Right renal cortex interstitium (tissue), 3 donors: ENCODE data around the gene PAF1. TPM values are rescaled to one million over a fixed set of nuclear protein-coding genes. Genes with fewer than 3 reads are reported as not detected.

Source experiments
- DNase-seq, 3 donors: peaks; one replicate each; pipeline ENCODE4 v3.0.0-alpha.2; 2013; ENCODE audit warnings: low read depth in 3 of 3, low spot score in 2 of 3
- polyA plus RNA-seq, 3 donors: library from polyadenylated mRNA; unstranded; fragments of 120-200 nt; gene quantifications; one replicate each; pipeline ENCODE4 v1.2.1, GENCODE V29; 2013; ENCODE audit not compliant: insufficient read length in 3 of 3

PAF1 gene
- polyA plus RNA-seq, 3 donors = 73.5 to 73.8 (median 73.6) TPM

DNA sequence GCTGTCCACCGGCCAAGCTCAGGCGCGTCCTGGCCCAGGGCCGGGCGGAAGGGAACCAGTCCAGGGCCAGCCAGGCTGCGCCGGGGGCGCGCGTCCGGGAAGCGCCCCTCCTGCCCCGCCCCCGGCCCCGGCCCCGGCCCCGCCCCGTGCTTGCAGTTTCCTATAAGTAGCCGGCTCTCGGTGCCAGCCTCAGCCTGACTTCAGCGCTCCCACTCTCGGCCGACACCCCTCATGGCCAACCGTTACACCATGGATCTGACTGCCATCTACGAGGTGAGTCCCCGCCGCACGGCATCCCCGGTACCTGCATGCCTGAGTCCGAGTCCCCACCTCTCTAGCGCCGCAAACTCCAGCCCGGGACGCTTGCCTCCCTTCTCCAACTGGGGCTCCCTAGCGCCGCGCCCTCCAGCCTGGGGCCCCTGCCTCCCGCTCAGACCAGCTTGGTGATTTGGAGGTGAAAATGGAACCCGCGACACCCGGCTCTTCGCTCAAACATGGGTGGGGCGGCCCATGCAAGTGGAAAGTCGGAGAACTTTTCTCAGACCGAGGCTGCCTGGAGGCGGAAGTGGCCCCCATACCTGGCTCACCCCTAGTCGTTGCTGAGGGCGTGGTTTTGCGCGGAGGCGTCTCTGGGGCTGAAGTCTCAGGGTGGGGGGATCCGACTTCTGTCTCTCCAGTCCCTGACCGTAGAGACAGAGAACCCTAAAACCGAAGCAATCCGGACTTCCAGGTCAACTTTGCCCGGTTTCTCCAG is 15.9 kb upstream of the PAF1 start, which contains the start of gene ZFP36:
Gene ZFP36, plus strand, starts transcription at position 192 of the 754 bp plus-strand sequence. Its CDS starts 58 bp downstream, at position 250.
- no peak for DNase-seq

DNA sequence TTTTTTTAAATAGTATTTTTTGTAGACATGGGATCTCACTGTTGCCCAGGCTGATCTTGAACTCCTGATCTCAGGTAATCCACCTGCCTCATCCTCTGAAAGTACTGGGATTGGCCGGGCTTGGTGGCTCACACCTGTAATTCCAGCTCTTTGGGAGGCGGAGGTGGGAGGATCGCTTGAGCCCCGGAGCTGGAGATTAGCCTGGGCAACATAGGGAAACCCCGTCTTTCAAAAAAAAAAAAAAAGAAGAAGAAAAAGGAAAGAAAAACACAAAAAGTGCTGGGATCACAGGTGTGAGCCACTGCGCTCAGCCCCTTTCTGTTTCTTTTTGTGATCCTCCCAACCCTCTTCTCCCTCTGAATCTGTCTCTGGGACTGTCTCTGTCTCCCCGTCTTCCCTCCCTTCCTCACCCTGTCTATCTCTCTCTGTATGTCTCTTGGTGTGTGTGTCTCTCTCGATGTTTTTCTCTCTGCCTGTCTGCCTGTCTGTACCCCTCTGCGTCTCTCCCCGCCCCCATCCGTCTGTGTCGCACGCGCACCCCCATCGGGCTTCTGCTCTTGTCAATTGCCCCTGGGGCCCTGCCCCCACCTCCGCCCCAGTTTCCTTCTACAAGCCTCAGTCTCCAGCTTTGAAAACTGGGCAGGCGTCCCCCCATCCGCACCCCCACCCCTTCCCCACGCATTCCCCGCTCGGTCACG is 15.2 kb upstream of the PAF1 start:
- DNase-seq = no peak

DNA sequence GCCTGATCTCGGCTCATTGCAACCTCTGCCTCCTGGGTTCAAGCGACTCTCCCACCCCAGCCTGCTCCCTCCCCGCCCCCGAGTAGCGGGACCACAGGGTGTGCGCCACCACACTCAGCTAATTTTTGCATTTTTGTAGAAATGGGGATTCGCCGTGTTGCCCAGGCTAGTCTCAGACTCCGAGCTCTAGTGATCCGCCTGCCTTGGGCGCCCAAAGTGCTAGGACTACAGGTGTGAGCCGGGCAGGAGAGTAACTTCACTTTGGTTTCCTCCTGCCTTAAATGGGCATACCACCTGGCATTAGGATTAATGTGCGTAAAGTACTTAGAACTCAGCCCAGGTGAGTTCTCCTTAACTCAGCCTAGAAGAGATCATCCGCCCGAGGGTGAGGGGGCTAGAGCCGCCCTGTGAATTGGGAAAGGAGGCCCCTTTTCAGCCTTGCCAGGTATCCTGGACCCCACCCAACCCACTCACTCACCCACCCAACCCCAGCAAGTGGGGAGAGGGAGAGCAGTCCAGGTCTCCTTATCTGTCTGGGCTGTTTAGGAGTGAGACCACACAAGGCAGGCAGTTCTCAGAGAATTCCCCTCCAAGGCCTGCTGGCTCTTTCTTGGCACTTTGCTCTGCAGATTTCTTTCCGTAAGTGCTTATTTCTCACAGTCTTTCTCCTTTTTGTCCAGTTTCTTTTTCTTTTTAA is 14.5 kb upstream of the PAF1 start:
- DNase-seq = no peak

DNA sequence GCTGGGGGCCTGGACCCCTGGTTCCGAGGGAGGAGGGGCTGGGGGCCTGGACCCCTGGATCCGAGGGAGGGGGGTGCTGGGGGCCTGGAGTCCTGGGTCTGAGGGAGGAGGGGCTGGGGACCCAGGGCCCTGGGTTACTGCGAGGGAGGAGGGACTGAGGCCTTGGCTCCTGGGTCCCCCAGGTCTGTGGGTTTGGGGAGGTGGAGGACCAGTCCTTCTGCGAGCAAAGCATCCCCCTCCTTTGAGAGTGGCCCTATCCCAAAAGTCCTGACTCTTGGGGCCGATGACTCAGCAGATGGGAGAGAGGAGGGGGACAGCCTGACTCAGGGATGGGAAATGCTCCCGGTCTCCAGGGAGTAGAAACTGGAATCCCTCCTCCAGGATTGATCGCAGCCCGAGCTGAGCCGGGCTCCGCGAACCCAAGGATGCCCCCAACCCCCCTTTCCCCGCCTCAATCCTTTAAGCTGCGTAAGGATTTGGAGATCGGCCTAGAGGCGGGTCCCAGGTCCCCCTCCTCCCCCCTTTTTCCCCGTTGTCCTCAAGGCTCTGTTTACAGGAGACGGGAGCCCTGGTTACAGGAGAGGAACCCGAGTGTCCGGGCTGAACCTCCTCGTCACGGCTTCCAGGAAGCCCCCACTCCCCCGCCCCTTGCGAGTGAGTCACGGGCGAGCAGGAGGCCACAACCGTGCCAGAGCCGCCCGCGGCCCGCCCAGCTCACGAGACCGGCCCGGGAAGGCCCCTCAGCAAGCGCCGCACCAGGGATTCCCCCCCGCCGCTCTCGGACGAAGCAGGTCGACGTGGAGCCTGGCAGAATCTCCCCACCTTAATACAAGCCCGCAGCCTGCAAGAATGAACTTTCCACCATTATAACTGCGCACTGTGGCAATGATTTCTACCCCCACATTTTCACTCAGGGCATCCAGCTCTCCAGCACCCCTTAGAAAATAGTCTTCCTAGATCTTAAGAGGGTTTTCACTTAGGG is 12.7 kb upstream of the PAF1 start:
- peak in 2 of 3 donors; percentile 82 to 83 for DNase-seq

DNA sequence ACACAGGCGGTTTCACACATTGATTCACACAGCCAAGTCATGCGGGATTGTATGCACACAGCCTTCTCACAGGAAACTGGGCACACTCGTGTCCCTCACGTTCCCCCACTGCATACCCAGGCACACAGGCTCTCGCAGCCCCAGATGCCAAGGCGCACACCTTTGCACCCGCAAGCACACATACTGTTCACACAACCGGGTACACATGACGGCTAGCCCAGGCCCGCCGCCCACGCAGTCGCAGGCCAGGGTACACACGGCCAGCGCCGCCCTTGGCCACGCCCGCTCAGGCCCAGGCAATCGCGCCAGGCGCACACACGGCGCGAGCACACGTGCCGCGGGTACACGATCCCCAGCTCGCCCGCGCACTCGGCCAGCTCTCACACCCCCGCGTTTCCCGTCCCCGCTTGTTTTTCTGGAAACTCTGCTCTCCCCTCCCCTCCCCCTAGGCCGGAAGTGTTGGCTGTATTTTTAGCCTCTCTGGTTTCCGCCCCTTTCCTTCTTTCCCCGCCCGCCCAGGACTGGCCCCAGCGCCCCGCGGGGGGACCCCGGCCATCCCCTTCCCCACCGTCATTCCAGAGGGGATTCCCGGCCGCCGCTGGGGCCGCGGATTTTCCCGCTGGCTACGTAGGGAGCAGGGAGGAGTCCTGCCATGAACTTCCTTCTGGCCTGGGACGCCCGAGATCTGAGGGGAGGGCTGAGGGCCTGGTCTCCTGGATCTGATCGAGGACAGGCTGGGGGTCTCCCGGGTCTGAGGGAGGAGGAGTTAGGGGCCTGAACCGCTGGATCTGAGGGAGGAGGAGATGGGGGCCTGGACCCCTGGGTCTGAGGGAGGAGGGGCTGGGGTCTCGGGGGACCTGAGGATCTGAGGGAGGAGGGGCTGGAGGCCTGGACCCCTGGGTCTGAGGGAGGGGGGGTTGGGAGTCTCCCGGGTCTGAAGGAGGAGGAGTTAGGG is 11.7 kb upstream of the PAF1 start:
- peak in 2 of 3 donors; percentile 87 to 89 for DNase-seq

DNA sequence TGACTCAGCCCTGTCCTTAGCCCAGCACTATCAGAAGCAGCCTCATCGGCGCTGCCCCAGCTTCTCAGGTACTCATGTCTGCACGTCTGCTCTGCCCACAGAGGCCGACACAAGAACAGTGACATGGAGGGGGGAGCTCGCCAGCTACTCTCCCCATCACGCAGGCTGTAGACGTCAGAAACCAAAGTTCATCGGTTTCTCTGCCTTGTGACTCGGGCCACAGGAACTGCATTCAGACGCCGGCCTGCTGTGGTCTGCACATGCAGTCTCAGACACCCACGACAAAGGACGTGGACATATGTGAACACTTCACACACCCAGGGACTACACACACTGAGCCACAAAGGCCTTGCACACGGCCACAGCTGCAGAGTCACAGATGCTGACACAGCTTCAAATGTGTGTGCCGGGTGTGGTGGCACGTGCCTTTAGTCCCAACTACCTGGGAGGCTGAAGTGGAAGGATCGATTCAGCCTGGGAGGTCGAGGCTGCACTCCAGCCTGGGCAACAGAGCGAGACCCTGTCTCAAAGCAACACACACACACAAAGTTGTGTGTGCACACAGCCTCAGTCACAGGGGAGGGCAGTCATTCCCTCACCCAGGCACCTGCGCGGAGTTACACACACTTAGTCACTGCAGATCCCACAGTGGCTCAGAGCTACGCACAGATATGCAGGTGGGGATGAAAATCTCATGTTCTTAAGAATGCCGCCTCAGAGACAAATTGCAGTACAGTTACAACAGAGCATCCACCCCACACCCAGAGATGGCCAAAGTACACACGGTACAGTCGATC is 10.8 kb upstream of the PAF1 start:
- DNase-seq = no peak

DNA sequence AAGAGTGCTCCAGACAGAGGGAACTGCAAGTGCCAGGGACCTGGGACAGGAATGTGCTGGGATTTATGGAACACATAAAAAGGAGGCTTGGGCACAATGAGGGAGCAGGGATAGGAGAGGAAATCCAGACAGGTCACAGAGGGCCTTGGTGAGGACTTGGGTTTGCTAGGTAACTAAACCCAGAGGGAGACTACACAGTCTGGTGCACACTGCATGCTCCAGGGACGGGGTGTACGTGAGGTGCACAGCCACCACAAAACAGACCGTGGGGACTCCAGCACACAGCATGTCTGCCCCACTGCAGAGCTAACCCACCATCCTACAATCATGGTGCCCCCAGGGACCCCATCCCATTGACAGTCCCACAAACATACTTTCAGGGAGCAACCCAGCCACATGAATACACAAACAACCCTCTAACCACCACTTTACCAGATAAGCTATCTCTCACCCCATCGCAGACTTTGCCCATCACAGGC is 10.2 kb upstream of the PAF1 start:
- no peak for DNase-seq

DNA sequence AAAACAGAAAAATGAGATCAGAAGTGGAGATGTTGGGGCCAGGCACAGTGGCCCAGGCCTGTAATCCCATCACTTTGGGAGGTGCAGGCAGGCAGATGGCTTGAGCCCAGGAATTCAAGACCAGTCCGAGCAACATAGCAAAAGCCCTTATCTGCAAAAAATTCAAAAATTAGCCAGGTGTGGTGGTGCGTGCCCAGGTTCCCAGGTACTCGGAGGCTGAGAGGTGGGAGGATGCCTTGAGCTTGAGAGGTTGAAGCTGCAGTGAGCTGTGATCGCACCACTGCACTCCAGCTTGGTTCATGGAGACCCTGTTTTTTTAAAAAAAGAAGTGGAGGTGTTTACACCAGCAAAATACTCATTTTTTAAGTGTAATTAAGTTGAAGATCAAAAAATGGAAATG is 9.2 kb upstream of the PAF1 start:
- DNase-seq = no peak

DNA sequence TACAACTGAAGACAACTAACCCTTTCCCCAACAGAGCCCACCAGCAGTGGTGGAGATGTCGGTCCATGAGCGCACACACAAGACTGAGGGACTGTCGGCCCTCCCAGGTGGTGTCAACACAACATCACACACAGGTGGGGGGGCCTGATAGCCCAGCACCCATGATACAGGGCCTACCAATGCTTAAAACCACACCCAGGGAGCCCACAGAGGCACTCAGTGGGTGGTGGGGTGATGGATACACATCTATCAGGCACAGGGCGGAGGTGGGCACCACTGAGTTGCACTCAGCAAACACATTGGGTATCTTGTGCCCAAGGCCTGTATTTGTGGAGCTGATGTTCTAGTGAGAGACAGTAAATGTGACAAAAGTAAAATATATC is 8.8 kb upstream of the PAF1 start:
- no peak for DNase-seq

DNA sequence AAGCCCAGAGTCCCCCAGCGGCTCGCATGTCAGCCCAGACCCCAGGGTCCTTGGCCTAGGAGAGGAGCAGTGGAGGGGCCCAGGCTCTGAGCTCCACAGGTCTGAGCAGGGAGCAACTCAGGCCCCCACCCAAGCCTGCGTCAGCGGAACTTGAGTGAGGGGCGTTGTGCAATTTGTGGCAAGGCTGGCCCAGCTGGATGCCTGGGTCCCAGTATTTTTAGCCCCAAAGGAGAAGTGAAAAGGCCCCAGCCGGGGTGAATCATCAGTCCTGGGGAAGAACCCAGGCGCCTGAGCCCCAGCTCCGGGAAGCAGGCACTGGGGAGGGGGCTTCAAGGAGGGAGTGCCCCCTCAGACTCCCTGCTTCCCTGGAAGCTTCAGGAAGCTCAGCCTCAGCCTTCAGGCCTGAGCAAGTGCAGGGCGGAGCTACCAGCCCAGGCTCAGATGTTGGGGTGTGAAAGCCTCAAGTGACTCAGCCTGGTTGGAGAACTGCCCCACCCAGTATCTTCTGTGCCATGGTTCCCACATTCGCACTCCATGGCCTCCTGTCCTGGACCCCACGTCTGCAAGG is 7.5 kb upstream of the PAF1 start:
- DNase-seq = no peak

DNA sequence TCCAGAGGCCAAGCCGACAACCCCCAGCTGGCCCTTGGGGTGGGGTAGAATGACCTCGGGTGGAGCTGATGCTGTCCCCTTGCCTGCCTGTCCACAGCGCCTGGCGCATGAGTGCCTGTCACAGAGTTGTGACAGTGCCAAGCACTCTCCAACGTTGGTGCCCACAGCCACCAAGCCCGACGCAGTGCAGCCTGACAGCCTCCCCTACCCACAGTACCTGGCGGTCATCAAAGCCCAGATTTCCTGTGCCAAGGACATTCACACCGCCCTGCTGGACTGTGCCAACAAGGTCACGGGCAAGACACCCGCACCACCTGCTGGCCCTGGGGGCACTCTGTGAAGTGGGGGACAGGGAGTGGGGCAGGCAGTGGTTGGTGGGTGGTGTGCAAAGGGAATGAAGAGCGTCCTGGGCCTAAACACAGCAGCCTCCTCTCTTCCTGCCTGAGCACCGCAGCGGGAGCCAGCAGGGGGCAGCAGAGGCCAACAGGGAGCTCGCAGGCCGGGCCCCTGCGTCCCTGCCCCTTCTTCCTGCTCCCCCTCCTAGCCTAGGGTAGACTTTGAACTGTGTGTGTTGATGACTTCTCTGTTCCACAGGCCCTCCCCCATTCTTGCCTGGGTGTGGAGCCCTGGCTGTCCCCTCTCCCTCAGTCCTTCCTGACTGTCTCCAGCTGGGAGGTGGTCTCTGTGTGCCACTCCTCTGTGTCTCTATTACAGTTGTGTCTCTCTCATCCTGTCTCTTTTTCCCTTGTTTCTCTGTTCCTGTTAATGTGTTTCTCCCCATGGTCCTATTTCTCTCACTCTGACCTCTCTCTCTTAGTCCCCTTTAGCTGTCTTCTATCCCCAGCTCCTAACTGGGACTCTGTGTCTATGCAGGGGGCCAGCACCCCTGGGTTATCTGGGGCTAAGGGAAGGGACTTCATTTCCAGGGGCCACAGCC is 6.7 kb upstream of the PAF1 start:
- no peak for DNase-seq

DNA sequence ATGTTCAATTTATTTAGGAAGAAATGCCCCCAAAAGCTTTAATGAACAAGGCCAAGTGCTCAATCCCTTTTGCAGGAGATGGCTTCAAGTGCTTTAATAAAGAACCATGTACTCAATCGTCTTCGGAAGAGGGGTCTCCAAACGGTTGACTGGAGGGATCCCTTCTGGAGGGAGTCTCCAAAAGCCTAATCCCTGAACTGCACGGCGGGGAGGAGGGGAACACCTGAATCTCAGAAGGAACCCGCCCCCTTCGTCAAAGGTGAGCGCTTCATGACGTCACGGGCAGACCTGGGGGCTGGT is 505 bp downstream of the PAF1 start:
- DNase-seq = no peak

DNA sequence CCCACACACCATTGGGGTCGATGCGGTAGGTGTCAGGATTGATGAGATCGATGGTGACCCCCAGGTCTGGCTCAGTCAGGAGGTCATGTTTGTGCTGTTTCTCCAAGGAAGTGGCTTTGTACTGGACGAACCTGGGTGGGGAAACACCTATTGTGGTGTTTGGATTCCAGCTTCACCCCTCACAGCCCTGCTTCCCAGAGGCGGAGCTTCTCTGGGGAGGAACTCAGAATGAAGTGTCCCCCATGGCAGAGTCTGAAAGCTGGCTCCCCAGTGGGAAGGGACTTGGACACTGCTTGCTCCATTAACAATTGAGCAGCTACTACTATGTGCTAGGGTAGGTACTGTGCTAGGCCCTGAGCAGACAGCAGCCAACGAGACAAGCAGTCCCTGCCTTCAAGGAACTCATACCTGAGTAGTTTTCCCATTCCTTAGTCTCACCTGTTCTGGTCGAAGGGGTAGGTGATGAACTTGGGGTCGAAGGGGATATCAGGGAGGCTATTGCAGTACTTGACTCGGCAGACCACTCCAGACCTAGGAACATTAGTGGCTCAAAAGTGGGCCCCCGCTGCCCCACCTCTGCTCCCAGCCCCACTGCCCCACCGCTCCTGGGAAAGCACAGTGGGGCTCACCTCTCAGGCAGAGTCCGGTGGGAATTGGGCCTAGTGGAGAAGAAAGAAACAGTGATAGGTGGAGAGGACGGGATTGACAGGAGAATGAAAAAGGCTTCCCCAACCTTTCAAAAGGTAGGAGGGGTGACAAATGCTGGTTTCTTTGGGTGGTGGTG is 1.1 kb downstream of the PAF1 start:
- DNase-seq = no peak

DNA sequence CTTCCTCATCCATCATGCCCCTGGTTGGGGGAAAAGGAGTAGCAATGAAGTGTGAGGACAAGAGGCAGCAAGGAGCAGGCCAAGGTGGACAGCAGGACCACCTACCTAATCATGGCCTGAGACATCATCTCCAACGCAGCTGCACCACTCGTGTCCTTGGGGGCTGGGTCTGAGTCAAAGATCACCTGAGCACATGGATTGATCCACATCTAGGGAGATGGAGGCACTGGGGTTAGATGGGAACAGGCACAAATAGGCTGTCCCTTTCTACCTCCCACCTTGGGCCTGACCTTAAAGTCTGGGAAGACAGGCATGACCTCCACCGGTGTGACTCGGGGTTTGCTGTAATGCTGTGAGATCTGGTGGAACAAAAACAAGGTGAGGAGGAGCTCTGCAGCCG is 2.2 kb downstream of the PAF1 start:
- no peak for DNase-seq

DNA sequence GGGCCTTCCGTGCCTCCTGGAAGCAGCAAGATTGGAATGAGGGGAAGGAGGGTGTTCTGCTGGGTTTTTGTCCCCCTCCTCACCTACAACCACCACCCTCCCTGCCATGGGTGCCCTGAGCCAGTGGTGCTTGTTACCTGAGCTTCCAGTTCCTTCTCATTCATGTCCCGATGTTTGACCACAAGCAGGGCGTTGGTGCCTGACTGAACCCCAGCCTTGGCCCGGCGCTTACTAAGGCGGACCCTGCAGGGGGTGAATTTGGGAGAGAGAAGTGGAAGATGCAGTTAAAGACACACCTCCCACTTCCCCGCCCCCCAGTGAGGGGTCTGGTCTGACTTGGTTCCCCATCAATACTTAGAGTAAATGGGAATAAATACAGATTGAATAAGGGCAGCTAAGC is 4.3 kb downstream of the PAF1 start:
- DNase-seq = no peak

DNA sequence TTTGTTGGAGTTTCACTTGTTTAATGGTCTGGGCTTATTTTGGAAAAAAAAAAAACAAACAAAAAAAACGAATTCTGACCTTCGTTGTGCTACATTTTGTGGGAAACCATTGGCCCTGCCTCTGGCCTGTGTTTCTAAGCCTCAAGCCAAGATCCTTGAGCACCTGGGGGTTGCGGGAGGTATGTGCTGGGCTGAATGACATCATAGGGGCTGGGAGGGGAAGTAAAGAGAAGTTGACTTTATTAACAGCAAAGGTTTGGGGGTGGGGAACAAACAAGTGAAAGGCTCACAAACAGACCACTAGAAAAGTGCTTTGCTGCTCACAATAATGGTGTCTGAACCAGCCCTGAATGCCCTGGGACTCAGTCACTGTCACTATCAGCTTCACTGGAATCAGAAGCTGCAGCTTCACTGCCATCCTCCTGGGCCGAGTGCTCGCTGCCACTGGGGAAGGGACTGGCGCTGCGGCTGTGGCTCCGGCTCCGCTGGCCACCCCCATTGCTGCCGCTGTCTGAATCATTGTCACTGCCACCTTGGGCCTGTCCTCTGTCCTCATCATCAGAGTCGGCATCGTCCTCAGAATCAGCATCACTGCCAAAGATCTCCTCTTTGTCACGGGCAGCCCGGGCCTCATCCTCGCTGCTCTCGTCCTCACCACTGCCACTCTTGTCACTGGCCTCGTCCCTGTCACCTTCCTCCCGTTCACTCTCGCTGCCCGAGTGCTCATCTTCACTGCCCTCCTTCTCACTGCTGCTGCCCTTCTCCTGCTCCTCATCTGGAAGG is 5.1 kb downstream of the PAF1 start:
- no peak for DNase-seq
